Upper lobe of right lung (tissue), 1 donor: ENCODE results near the gene CACNA2D4. TPM values are rescaled to one million over a fixed set of nuclear protein-coding genes. Genes with fewer than 3 reads are reported as not detected.

Source experiments
- ATAC-seq: fragments of 200-7000 bp; cut with Tn5 transposase; one replicate; pipeline ENCODE4 v1.9.1; 2020; ENCODE audit warnings: mild to moderate bottlenecking, moderate library complexity
- DNase-seq: peaks from one replicate; pipeline ENCODE4 v3.0.0-alpha.2; 2020
- H3K27ac ChIP-seq: fragments of 200-600 bp; one replicate; pipeline ENCODE4 v1.8.0; 2022
- H3K27me3 ChIP-seq: fragments of 200-600 bp; one replicate; pipeline ENCODE4 v1.8.0; 2022; ENCODE audit warnings: mild to moderate bottlenecking
- H3K36me3 ChIP-seq: fragments of 200-600 bp; one replicate; pipeline ENCODE4 v1.8.0; 2022
- H3K4me1 ChIP-seq: fragments of 200-600 bp; one replicate; pipeline ENCODE4 v1.8.0; 2022
- H3K4me3 ChIP-seq: fragments of 200-600 bp; one replicate; pipeline ENCODE4 v1.8.0; 2022; ENCODE audit warnings: mild to moderate bottlenecking
- H3K9me3 ChIP-seq: fragments of 200-600 bp; one replicate; pipeline ENCODE4 v1.8.0; 2022
- intact Hi-C: fragments of 100-400 bp; cut with DNase I; formaldehyde crosslinking; loops from one replicate; pipeline ENCODE4 v1.11.0; 2022
- total RNA-seq: library from RNA; stranded (reverse); fragmentation: NEBNext Ultra II Directional; extraction: Animal tissue kit (Norgen Biotek cat#: 25700); gene quantifications from one replicate; pipeline ENCODE4 v1.2.1, GENCODE V29; 2021
- TF ChIP-seq, protein P1 (sequence below): fragments of 200-600 bp; IDR thresholded peaks from one replicate; pipeline ENCODE4 v1.8.0; 2022; ENCODE audit warnings: antibody characterized with exemption
- donor health status: DM: no; HTN: yes; CAD: no; lungs with severe emphysema.

CACNA2D4 gene
- total RNA-seq, 1 donor from 2014 or later: 5.5 TPM

DNA sequence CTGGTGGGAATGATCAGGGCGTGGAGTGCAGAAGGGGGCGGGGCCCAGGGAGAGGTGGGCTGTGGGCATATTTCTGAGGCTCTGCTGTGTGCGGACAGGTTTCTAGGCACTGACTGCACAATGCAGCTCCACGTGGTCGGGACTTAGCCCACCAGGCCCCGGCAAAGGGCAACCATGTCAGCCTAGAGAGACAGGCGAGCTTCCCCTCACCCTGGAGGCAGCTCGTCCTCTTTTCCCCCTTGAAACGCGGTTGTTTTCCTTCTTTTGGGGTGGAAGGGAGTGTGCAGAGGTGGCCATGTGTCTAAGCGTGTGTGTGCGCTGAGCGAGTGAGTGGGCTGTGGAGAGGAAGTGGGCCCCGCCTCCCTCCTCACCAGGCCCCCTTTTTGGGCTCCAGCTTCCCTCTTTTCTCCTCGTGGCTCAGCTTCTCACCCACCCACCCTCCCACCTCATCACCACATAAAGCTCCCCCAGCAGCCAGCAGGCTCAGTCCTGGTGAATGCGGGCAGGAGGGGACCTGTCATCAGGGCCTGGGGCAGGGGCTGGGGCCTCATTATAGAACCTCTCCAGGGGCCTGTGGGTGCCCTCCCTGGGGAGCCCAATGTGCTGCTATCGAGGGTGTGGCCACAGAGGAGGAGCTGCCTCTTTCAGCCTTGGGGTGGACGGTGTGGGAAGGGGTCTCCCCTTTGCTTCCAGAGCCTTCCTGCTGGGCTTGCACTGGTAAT is 76.1 kb downstream of the CACNA2D4 start:
- ATAC-seq (peak; percentile 56), DNase-seq (peak; percentile 59)
- no peaks in the 10 kb centered on the region for H3K9me3 ChIP-seq
- H3K4me1 ChIP-seq: no peaks in the 10 kb centered on the region
- TF ChIP-seq, protein P1, sequence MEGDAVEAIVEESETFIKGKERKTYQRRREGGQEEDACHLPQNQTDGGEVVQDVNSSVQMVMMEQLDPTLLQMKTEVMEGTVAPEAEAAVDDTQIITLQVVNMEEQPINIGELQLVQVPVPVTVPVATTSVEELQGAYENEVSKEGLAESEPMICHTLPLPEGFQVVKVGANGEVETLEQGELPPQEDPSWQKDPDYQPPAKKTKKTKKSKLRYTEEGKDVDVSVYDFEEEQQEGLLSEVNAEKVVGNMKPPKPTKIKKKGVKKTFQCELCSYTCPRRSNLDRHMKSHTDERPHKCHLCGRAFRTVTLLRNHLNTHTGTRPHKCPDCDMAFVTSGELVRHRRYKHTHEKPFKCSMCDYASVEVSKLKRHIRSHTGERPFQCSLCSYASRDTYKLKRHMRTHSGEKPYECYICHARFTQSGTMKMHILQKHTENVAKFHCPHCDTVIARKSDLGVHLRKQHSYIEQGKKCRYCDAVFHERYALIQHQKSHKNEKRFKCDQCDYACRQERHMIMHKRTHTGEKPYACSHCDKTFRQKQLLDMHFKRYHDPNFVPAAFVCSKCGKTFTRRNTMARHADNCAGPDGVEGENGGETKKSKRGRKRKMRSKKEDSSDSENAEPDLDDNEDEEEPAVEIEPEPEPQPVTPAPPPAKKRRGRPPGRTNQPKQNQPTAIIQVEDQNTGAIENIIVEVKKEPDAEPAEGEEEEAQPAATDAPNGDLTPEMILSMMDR: no peak
- no peak overlapping the region for H3K4me3 ChIP-seq
- no peaks in the 10 kb centered on the region for H3K36me3 ChIP-seq
- H3K27ac ChIP-seq: no peak overlapping the region
- peaks cover 16% of the 10 kb centered on the region for H3K27me3 ChIP-seq
- intact Hi-C loops: no loop called here

- no peaks in the 10 kb centered on the region for H3K36me3 ChIP-seq
- H3K4me1 ChIP-seq: no peaks in the 10 kb centered on the region
- peaks cover 16% of the 10 kb centered on the region for H3K27me3 ChIP-seq
- ATAC-seq (no peak), DNase-seq (peak; percentile 40)
- intact Hi-C loops: no loop called here
- TF ChIP-seq, protein P1: no peak
- no peak overlapping the region for H3K4me3 ChIP-seq
- H3K9me3 ChIP-seq: no peaks in the 10 kb centered on the region
- H3K27ac ChIP-seq: no peak overlapping the region
Observed at GRCh38 chr12:1841586-1842182, 76.8 kb downstream of the CACNA2D4 start.

DNA sequence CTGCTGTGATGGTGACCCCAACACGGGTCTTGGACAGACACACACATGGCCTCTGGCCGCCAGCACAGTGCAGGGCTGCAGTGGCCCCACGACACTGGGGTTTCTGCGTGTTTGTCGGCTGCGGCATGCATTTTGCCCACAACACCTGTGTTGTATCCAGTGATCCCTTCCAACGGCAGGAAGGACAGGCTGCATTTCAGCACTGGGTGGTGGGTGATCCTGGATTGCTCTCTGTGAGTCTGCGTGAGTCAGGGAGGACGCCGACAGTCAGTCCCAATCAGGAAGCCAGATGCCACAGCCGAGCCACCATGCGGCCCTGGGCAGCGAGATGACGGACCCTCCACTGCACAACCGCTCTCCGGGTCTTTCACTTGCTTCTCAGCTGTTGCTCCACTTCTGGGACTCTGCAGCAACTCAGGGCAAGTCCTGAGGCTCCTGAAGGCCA is 77.4 kb downstream of the CACNA2D4 start:
- no peaks in the 10 kb centered on the region for H3K9me3 ChIP-seq
- H3K27ac ChIP-seq: no peak overlapping the region
- H3K36me3 ChIP-seq: no peaks in the 10 kb centered on the region
- H3K27me3 ChIP-seq: peaks cover 16% of the 10 kb centered on the region
- TF ChIP-seq, protein P1: no peak
- DNase-seq: peak; percentile 32
- intact Hi-C loops: no loop called here
- no peak overlapping the region for H3K4me3 ChIP-seq
- no peak for ATAC-seq
- H3K4me1 ChIP-seq: no peaks in the 10 kb centered on the region

DNA sequence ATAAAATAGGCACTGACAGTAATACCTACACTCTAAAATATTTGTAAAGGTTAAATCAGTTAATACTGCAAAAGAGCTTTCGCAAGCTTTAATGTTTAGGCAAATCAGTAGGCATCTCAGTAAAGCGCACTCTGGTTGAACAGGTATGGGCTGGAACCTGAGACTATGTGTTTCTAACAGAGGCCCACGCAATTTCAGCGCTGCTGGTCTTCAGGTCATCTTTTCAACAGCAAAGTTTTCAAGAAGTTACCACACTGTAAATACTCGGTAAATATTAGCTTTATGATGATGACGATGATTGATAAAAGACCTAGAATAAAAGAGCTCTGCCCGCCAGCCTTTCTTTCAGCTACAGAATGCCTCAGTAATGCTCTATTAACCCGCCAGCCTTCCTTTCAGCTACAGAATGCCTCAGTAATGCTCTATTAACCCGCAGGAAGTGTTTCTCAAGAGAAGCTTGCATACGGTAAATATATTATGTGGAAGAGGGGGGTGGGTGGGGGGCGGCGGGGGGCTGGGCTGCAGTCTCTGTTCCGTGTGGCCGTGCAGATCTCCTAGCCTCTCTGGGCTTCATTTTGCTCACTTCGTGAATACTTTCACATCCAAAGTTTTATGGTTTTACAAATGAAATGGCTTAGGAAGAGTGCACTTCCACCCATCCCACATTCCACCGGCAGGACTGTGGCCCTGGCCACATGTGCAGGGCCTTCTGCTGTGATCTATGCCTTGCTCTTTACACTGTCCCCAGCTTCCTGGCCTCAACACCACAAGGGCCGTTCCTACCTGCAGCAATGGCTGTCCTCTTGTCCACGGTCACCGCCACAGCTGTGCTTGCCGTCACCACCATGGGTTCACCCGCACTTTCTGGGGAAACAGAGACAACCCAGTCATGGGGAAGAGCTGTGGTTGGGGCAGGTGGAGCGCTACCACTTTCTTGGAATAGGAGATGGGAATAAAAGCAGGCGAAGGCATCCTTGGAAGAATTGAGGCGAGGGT is 78.2 kb downstream of the CACNA2D4 start:
- no peaks in the 10 kb centered on the region for H3K36me3 ChIP-seq
- TF ChIP-seq, protein P1: no peak

DNA sequence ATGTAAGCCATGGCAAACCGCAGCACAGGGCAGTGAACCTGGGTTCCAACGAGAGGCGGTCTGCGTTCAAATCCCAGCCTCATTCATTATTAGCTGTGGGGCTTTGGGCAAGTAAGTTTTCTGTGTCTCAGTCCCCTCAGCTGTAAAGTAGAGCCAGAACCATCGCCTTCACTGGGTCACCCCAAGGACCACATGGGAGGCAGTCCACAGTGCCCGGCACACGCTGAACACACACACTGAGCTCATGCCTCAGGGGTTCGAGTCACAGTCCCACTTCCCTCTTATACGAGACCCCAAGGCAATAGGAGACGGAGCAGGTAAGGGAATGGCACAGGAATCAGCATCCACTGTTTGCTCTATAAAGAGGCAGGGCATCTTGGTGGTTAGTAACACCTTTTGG is 79.0 kb downstream of the CACNA2D4 start:
- H3K36me3 ChIP-seq: no peaks in the 10 kb centered on the region
- DNase-seq: peak; percentile 16
- intact Hi-C loops: no loop called here
- no peak overlapping the region for H3K4me3 ChIP-seq
- H3K4me1 ChIP-seq: no peaks in the 10 kb centered on the region
- H3K9me3 ChIP-seq: no peaks in the 10 kb centered on the region
- TF ChIP-seq, protein P1: no peak
- H3K27ac ChIP-seq: no peak overlapping the region
- ATAC-seq: no peak
- H3K27me3 ChIP-seq: peaks cover 16% of the 10 kb centered on the region

More for the DNA sequence above, 78.2 kb downstream of the CACNA2D4 start:
- intact Hi-C loops: no loop called here
- Histone ChIP-seq H3K9me3 (no peaks in the 10 kb centered on the region), H3K4me3 (no peak overlapping the region), H3K27me3 (peaks cover 16% of the 10 kb centered on the region), H3K27ac (no peak overlapping the region), H3K4me1 (no peaks in the 10 kb centered on the region)
- ATAC-seq (no peak), DNase-seq (peak; percentile 49)
